Measurements from ENCODE around the gene LFNG.

Gene LFNG

GRCh38 chr7:2572101-2572842 lies 52.7 kb downstream of the LFNG start:
- DNase-seq (ENCODE audit: low spot score): no peak

DNA sequence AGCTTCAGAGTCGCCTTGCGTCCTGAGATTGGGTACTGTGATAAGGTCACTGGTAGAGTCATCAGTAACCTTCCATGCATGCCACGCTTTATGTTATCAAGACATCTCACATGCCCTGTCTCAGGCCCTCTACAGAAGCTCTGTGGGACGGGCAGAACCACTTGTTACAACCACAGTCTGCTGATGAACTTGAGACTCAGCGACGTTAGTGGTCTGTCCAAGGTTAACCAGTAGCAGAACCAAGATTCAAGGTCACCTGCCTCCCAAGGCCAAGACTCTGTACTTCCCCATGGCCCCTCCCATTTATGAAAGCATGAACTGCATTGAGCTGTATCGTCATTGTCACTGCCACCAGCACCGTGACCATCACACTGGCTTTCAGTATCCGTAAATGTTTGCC lies 54.2 kb downstream of the LFNG start:
- no peak for DNase-seq (ENCODE audit: low spot score)

GRCh38 chr7:2575046-2575732 lies 55.6 kb downstream of the LFNG start:
- DNase-seq (ENCODE audit: low spot score): no peak

GRCh38 chr7:2575733-2576340 lies 56.3 kb downstream of the LFNG start:
- DNase-seq (ENCODE audit: low spot score): no peak

DNA sequence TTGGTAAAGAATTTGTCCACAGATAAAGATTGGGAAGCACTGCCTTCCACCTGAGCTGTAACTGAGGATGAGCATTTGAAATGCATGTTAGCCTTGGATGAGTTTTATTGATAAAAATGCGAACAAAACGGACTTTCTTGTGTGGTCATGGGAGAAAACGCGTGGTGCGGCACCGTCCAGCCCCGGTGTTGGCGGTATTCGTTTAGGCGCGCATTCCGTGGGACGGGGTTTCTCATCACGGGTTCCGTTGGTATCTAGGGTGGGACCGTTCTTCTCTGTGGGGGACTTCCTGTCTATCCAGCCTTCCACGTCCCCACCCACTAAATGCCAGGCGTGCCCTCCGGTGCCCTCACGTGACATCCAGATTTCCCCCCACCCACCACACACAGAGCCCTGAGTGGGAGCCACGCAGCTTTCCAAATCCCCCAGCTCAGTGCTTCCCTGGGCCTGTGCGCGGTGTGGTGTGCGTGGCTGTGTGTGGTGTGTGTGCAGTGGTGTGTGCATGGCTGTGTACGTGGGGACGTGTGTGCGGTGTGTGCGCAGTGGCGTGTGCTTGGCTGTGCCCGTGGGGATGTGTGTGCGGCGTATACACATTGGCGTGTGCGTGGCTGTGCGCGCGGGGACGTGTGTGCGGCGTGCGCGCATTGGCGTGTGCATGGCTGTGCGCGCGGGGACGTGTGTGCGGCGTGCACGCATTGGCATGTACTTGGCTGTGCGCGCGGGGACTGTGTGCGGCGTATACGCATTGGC lies 57.3 kb downstream of the LFNG start:
- no peak for DNase-seq (ENCODE audit: low spot score)

Data from RKO (cell line).